SJSA1 (cell line): Measurements from ENCODE around the gene ANKS1B. TPM values are rescaled to one million over a fixed set of nuclear protein-coding genes. Genes with fewer than 3 reads are reported as not detected.
A peak's percentile ranks its signal among the peaks of the same experiment; 100 is the strongest.
"Not testable (repeated sequence)": the region's sequence is repeated elsewhere in the genome, so short reads cannot be mapped to it uniquely, and the experiment has no call there.

Source experiments
- DNase-seq, 2 experiments: peaks; one replicate each; pipeline ENCODE4 v3.0.0-alpha.2; 2015 to 2020; ENCODE audit warnings: low spot score in 2 of 2, low read depth in 1 of 2
- H3K27ac ChIP-seq: fragments of 250-450 bp; sonication (Bioruptor Pico); 2 replicates; pipeline ENCODE4 v1.5.1; 2020; ENCODE audit warnings: mild to moderate bottlenecking, moderate library complexity
- H3K27me3 ChIP-seq: fragments of 250-450 bp; sonication (Bioruptor Pico); replicated peaks from 2 replicates; pipeline ENCODE4 v1.5.1; 2020; ENCODE audit warnings: mild to moderate bottlenecking, moderate library complexity
- H3K36me3 ChIP-seq: fragments of 250-450 bp; sonication (Bioruptor Pico); 2 replicates; pipeline ENCODE4 v1.5.1; 2020; ENCODE audit warnings: mild to moderate bottlenecking
- H3K4me1 ChIP-seq: fragments of 250-450 bp; sonication (Bioruptor Pico); replicated peaks from 2 replicates; pipeline ENCODE4 v1.6.1; 2021; ENCODE audit warnings: mild to moderate bottlenecking
- H3K4me3 ChIP-seq: fragments of 250-450 bp; sonication (Bioruptor Pico); 2 replicates; pipeline ENCODE4 v1.5.1; 2020; ENCODE audit warnings: mild to moderate bottlenecking
- H3K9me3 ChIP-seq: fragments of 250-450 bp; sonication (Bioruptor Pico); replicated peaks from 2 replicates; pipeline ENCODE4 v1.5.1; 2020; ENCODE audit warnings: mild to moderate bottlenecking
- total RNA-seq: library from RNA; depleted of rRNA; stranded (reverse); fragments of >200 nt; shearing (Covaris generic); gene quantifications from 2 replicates; pipeline ENCODE4 v1.2.3, GENCODE V29; 2014

The ANKS1B gene
- total RNA-seq, 1 experiment from 2014 or later, result not detected

DNA sequence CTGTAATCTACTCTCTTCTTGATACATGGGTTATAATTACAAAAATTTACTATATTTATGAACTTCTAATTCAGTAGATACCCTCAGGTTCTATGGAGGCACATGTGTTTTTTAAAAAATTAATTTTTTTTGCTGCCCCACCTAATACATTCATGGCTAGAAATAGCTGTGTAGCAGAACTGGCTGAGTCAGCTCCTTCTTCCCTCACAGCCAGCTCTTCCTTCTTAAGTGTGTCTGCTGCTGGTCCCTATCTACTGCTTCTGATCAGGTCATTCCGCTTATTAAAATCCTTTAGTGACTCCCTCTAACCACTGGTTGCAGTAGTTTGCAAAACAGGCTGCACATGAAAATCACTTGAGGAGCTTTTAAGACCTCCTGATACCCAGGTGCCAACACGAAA, 939.6 kb downstream of the ANKS1B start:
- Histone ChIP-seq H3K4me3 (no peak overlapping the region), H3K4me1 (no peaks in the 10 kb centered on the region), H3K27me3 (0 out of 2 replicates have a peak, but pooled peaks cover 2% of the 10 kb centered on the region), H3K36me3 (no peaks in the 10 kb centered on the region), H3K27ac (no peak overlapping the region), H3K9me3 (no peaks in the 10 kb centered on the region)
- DNase-seq, result no peak

DNA sequence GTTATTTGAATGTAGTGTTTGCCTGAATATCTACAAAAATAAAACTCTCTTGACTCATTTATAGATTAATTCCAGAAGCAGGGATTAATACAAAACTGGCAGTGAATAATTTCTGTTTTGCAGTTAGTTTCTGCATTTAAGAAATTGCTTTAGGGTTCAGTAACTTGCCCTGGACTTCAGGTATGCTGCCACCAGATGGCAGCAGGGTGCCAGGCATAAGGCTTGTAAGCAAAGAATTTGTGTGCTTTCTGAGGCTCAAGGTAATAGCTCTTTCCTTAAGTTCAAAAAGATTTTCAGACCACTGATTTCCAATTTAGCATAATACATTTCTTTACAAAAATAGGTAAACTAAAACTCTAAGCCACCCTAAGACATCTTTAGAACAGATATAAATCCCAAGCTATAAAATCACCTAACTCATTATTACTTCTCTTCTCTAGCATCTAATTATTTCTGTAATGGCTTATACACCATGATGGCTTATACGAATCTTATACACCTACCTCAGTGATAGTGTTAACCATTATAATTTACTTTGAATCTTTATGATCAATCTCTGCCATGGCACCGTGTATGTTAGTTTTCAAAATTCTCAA, 941.3 kb downstream of the ANKS1B start:
- peak in 1 of 2 experiments; percentile 12 for DNase-seq
- H3K27ac ChIP-seq, result no peak overlapping the region
- no peaks in the 10 kb centered on the region for H3K36me3 ChIP-seq
- H3K4me1 ChIP-seq, result no peaks in the 10 kb centered on the region
- 0 out of 2 replicates have a peak, but pooled peaks cover 2% of the 10 kb centered on the region for H3K27me3 ChIP-seq
- H3K9me3 ChIP-seq, result no peaks in the 10 kb centered on the region
- H3K4me3 ChIP-seq, result no peak overlapping the region

DNA sequence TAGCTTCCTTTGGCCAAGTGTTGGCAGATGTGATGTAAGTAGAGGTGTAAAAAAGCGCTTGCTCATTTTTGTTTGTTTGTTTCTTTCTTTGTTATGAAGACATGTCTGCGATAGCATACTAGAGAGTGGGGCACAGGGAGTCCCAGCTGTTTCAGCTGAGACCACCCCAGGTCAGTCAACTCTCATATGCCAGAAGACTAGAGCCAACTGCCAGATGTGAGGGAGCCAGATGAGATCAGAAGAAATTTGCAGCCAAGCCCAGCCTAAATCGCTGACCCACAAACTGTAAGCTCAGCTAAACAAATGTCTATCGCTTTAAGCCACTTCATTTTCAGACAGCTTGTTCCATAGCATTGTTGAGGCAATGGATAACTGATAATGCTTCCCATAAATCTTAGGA, 942.5 kb downstream of the ANKS1B start:
- Histone ChIP-seq H3K27me3 (0 out of 2 replicates have a peak, but pooled peaks cover 2% of the 10 kb centered on the region), H3K9me3 (no peaks in the 10 kb centered on the region), H3K4me1 (no peaks in the 10 kb centered on the region)

DNA sequence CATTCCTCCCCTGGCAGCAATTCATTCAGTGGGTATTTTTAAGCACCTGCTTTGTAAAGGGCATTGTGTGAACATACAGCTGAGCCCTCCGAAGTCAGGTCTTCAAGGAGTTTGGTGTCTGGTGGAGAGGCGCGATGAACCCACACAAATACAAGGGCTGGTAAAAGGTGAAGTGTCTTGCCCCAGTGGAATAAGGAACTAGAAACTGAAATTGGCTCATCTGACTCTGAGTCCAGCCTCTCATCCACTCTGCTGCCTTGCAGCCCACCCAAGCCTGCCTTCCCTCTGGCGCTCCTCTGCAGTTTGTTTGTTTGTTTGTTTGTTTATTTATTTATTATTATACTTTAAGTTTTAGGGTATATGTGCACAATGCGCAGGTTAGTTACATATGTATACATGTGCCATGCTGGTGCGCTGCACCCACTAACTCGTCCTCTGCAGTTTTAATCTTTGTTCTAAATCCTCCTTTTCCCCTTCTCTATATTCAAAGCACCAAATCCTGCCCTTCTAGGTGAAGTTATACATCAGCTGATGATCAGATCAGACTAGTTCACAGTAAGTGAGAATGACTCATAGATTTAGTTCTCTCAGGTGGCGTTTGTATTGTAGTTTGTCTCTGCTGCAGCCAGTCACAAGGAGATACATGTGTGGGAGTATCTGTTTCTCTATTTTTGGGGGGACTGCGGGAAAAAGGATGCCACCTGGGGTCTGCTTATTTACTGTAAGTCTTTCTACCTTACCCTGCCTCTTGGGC, 945.2 kb downstream of the ANKS1B start:
- Histone ChIP-seq H3K4me1 (no peaks in the 10 kb centered on the region), H3K36me3 (no peaks in the 10 kb centered on the region), H3K4me3 (no peak overlapping the region), H3K27me3 (0 out of 2 replicates have a peak, but pooled peaks cover 2% of the 10 kb centered on the region), H3K9me3 (no peaks in the 10 kb centered on the region), H3K27ac (no peak overlapping the region)
- DNase-seq, result no peak

More for the DNA sequence above, 942.5 kb downstream of the ANKS1B start:
- no peak for DNase-seq
- H3K36me3 ChIP-seq, result no peaks in the 10 kb centered on the region
- no peak overlapping the region for H3K4me3 ChIP-seq
- no peak overlapping the region for H3K27ac ChIP-seq

DNA sequence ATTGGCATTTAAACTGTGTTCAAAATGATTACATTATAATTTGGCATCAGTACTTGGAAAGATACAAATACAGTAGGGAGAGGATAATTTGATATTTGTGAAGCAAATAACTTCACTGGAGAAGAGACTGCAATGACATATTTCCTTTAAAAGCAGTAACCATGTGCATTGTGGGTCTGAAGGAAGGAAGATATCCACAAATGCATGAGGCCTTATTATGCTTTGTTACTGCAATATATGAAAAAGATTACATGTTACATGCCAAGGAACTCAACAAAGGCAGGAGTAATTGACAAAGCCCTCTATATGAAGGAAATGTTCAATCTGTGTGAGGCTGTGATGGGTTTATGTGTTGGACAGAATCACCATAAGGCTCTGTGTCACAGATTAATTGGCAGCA, 948.2 kb downstream of the ANKS1B start:
- no peaks in the 10 kb centered on the region for H3K36me3 ChIP-seq
- no peak overlapping the region for H3K27ac ChIP-seq
- H3K4me1 ChIP-seq, result no peaks in the 10 kb centered on the region
- no peaks in the 10 kb centered on the region for H3K9me3 ChIP-seq
- H3K27me3 ChIP-seq, result no peaks in the 10 kb centered on the region
- DNase-seq, result no peak
- H3K4me3 ChIP-seq, result no peak overlapping the region

DNA sequence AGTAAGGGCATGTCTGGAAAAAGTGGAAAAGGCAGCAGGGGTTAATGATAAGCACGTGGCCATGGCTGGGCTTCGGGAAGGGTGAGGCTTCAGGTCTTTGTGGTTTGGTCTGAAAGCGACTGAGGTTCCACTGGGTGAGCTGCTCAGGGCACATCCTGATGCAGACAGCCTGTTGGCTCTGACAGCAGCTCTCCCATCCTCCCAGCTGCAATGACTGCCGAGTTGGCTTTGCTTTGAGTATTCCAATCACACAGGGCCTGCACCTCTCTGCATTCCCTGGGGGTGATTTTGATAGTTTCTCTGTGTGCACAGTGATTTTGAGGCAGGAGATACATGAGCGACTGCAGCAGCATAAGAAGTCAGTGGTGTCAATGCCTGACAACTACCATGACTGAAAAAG, 948.9 kb downstream of the ANKS1B start:
- H3K27me3 ChIP-seq, result no peaks in the 10 kb centered on the region
- no peak for DNase-seq

DNA sequence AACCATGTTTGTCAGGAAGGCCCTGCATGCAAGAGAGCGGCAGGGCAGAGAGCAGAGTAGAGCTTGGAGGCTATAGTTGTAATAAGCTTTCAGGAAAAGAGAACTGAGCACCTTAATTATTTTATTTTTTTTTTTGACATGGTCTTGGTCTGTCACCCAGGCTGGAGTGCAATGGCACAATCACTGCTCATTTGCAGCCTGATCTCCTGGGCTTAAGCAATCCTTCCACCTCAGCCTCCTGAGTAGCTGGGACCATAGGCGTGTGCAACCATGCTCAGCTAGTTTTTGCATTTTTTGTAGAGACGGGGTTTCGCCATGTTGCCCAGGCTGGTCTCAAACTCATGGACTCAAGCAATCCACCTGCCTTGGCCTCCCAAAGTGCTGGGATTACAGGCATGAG, 950.5 kb downstream of the ANKS1B start:
- not testable (repeated sequence) for H3K9me3 ChIP-seq, H3K4me3 ChIP-seq, H3K4me1 ChIP-seq, H3K27ac ChIP-seq, H3K27me3 ChIP-seq, H3K36me3 ChIP-seq, DNase-seq

More for the DNA sequence above, 948.9 kb downstream of the ANKS1B start:
- Histone ChIP-seq H3K4me3 (no peak overlapping the region), H3K4me1 (no peaks in the 10 kb centered on the region), H3K9me3 (no peaks in the 10 kb centered on the region), H3K36me3 (no peaks in the 10 kb centered on the region), H3K27ac (no peak overlapping the region)

DNA sequence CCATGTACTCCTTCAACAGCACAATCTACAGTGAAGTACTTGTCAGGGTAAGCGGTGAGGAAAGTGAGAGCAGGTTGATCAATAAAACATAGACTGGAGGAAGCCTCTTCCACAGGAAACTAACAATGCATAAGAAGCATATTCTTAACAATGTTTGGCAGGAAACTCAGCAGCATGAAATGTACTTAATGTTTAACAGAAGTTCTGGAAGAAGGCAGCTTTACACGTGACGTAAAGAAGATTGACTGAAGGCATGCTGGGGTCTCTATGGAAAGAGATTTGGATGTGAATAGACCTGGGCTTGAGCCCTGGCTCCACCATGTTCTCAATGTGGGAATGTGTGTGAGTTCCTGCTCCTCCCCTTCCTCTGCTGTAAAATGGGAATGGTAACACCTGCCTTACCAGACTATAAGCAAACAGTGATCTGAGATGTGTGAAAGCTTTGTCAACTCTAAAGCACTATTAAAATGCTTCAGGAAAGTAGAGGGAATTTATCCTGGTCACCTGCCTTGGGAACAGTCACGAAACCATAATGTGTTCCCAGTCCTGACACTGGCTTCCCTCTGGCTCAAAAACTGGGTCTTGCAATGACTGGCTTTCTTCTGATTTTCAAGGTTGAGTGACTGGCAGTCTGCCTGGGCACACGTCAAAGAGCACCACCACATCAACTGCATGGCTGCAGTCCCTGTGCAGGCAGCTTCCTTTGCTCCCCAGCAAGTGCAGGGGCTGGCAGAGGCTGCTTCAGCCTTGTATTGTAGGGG, 955.0 kb downstream of the ANKS1B start:
- no peaks in the 10 kb centered on the region for H3K36me3 ChIP-seq
- H3K4me1 ChIP-seq, result no peaks in the 10 kb centered on the region
- no peak overlapping the region for H3K4me3 ChIP-seq

DNA sequence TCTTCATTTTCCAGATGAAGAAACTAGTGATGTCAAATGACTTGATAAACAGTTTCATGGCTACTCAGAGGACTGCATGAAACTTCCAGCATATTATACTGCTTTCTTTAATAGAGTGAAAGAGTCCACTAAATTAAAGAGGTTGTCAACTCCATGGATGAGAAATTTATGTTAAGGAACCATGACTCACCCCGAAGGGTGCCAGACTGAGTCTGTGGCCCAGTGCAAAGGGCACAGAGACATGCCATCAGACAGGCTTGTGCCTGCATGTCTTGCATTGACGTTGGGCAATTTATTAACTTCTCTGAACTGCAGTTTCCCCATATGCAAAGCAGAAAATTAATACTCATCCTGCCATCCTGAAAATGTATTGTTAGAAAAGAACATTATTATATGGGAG, 957.3 kb downstream of the ANKS1B start:
- DNase-seq, result no peak
- H3K4me3 ChIP-seq, result no peak overlapping the region
- no peaks in the 10 kb centered on the region for H3K4me1 ChIP-seq
- H3K36me3 ChIP-seq, result no peaks in the 10 kb centered on the region
- no peak overlapping the region for H3K27ac ChIP-seq
- no peaks in the 10 kb centered on the region for H3K9me3 ChIP-seq
- 0 out of 2 replicates have a peak, but pooled peaks cover 2% of the 10 kb centered on the region for H3K27me3 ChIP-seq

More for the DNA sequence above, 955.0 kb downstream of the ANKS1B start:
- DNase-seq, result no peak
- no peak overlapping the region for H3K27ac ChIP-seq
- 0 out of 2 replicates have a peak, but pooled peaks cover 2% of the 10 kb centered on the region for H3K27me3 ChIP-seq
- no peaks in the 10 kb centered on the region for H3K9me3 ChIP-seq

DNA sequence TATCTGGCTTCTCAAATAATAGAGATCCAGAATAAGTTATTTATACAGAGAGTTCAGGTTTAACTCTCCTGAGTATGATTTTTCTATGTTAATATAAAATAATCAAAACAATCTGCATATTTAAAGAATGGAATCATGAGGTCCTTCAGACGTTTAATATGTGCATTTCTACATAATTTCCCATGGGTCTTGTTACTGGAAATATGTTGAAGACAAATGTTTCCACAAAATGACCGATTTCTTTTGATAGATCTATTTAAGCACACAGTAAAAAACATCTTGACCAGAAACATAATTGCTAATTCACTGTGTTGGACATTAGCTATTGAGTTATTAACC, 957.7 kb downstream of the ANKS1B start:
- Histone ChIP-seq H3K27ac (no peak overlapping the region), H3K4me1 (no peaks in the 10 kb centered on the region), H3K27me3 (0 out of 2 replicates have a peak, but pooled peaks cover 2% of the 10 kb centered on the region), H3K4me3 (no peak overlapping the region), H3K9me3 (no peaks in the 10 kb centered on the region), H3K36me3 (no peaks in the 10 kb centered on the region)
- no peak for DNase-seq

DNA sequence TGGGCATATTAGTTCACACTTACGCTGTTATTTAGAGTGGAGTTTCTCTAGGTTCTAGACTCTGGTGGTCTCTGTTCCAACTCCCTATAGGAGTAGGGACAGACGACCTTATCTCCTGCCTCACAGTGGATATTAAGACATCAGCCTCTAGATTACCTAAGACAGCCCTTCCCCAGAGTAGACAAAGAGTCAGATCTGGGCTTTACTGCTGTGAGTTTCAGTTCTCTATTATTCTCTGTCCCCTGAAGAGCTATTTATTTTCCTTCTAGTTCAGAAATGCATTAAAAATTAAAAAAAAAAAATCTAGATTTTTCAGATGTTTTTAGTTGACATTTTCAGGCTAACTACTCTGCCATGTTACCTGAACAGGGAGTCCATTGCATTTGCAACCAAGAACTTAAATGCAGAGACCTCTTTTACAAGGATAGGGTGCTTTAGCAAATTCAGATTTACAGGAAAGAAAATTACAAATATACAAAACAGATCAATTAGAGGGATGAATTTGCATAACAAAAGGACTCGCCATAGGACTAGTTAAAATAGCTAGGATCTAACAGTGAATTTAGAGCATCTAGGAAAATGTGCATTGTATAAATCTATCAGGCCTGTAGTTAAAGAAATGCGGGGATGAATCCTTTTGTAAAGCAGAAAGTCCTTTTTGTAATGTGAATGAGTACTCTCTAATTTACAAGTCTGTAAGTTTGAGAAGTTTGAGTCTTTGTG, 958.2 kb downstream of the ANKS1B start:
- no peaks in the 10 kb centered on the region for H3K36me3 ChIP-seq
- no peaks in the 10 kb centered on the region for H3K4me1 ChIP-seq
- H3K4me3 ChIP-seq, result no peak overlapping the region
- no peak for DNase-seq
- no peak overlapping the region for H3K27ac ChIP-seq
- H3K27me3 ChIP-seq, result 0 out of 2 replicates have a peak, but pooled peaks cover 2% of the 10 kb centered on the region
- no peaks in the 10 kb centered on the region for H3K9me3 ChIP-seq

DNA sequence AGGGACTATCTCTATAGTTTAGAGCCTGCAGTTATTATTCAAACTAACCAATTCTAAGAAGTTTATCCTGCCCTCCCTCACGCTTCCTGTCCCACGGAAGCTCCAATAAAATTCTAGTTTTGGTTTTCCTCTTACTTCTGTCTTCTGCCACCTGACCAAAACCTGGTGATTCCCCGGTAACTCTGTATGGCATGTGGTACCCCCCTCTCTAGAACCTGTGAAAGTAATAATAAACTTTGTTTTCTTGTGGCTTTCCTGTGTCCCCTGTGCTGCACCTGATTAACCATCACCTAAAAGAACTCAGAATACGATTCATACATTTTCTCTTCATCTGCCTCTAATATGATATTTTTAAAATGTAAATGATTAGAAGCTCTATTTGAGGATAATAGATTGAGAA, 959.9 kb downstream of the ANKS1B start:
- 0 out of 2 replicates have a peak, but pooled peaks cover 2% of the 10 kb centered on the region for H3K27me3 ChIP-seq
- no peak overlapping the region for H3K27ac ChIP-seq
- H3K9me3 ChIP-seq, result no peaks in the 10 kb centered on the region
- no peaks in the 10 kb centered on the region for H3K36me3 ChIP-seq
- no peaks in the 10 kb centered on the region for H3K4me1 ChIP-seq
- no peak for DNase-seq
- no peak overlapping the region for H3K4me3 ChIP-seq

DNA sequence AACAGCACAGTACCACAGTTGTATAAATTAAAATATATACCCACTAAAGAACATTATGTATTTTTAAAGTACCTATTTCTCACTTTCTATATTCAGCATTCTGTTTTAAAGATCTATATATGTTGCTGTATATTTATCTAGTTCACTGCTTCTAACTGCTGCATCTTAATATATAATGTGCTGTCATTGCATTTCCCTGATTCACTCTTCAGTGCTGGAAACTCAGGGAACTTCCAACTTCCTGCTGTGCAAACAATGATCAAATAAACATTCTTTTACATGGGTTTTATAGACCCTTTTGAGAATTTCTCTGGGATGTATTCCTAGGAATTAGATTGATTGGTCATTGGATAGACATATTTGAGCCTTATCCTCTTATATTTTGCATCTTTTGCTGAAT, 960.5 kb downstream of the ANKS1B start:
- H3K27me3 ChIP-seq, result 0 out of 2 replicates have a peak, but pooled peaks cover 2% of the 10 kb centered on the region
- no peak for DNase-seq
- H3K4me1 ChIP-seq, result no peaks in the 10 kb centered on the region
- no peaks in the 10 kb centered on the region for H3K9me3 ChIP-seq
- H3K27ac ChIP-seq, result no peak overlapping the region
- no peak overlapping the region for H3K4me3 ChIP-seq
- no peaks in the 10 kb centered on the region for H3K36me3 ChIP-seq
